HG03469 (cell line): ENCODE measurements around the gene GALNT12.

Experiments used
- ATAC-seq: cut with Tn5 transposase; IDR thresholded peaks from one replicate; pipeline ENCODE4 v1.9.1; 2021; ENCODE audit warnings: mild to moderate bottlenecking, moderate library complexity, moderate number of reproducible peaks; ENCODE audit not compliant: unreplicated experiment

Gene GALNT12

GRCh38 chr9:98877311-98877710, 69.8 kb downstream of the GALNT12 start:
- no peak for ATAC-seq

- no peak for ATAC-seq
Measured at GRCh38 chr9:98879094-98879962, 71.9 kb downstream of the GALNT12 start.

- ATAC-seq, result no peak
Measured at GRCh38 chr9:98879963-98880310, 72.5 kb downstream of the GALNT12 start.

- no peak for ATAC-seq
Measured at GRCh38 chr9:98880311-98881015, 73.0 kb downstream of the GALNT12 start.

- no peak for ATAC-seq
Measured at GRCh38 chr9:98881356-98881755, 73.9 kb downstream of the GALNT12 start.

GRCh38 chr9:98881836-98882568, 74.5 kb downstream of the GALNT12 start:
- ATAC-seq, result no peak

- no peak for ATAC-seq
Measured at GRCh38 chr9:98882569-98882923, 75.1 kb downstream of the GALNT12 start.

- no peak for ATAC-seq
Measured at GRCh38 chr9:98883276-98883675, 75.8 kb downstream of the GALNT12 start.

GRCh38 chr9:98884849-98885248, 77.4 kb downstream of the GALNT12 start:
- no peak for ATAC-seq

- ATAC-seq, result no peak
Measured at GRCh38 chr9:98885575-98886295, 78.3 kb downstream of the GALNT12 start.

- ATAC-seq, result no peak
Measured at GRCh38 chr9:98886691-98887229, 79.3 kb downstream of the GALNT12 start.

- ATAC-seq, result no peak
Measured at GRCh38 chr9:98887918-98888510, 80.5 kb downstream of the GALNT12 start.

- ATAC-seq, result no peak
Measured at GRCh38 chr9:98888801-98889421, 81.4 kb downstream of the GALNT12 start.

GRCh38 chr9:98890256-98890655, 82.8 kb downstream of the GALNT12 start:
- ATAC-seq, result no peak

- ATAC-seq, result no peak
Measured at GRCh38 chr9:98892288-98892687, 84.8 kb downstream of the GALNT12 start.

GRCh38 chr9:98892690-98893089, 85.2 kb downstream of the GALNT12 start:
- ATAC-seq, result no peak

GRCh38 chr9:98894171-98894570, 86.7 kb downstream of the GALNT12 start:
- no peak for ATAC-seq

- ATAC-seq, result no peak
Measured at GRCh38 chr9:98894761-98895160, 87.3 kb downstream of the GALNT12 start.

GRCh38 chr9:98896632-98897031, 89.2 kb downstream of the GALNT12 start:
- no peak for ATAC-seq

- no peak for ATAC-seq
Measured at GRCh38 chr9:98897745-98898144, 90.3 kb downstream of the GALNT12 start.
